CD8-positive, alpha-beta memory T cell (primary cell): ENCODE results near the gene OBSCN. TPM values are rescaled to one million over a fixed set of nuclear protein-coding genes. Genes with fewer than 3 reads are reported as not detected.

Source experiments
- CTCF ChIA-PET: fragments of 350-600 bp; sonication (Branson Sonifier 250); formaldehyde crosslinking; loops from one replicate; lab custom pipeline; 2021; ENCODE audit warnings: antibody characterized with exemption; lab: Charles Lee
- POLR2A ChIA-PET: fragments of 350-600 bp; sonication (Branson Sonifier 250); formaldehyde crosslinking; loops from one replicate; lab custom pipeline; 2021; ENCODE audit warnings: antibody characterized with exemption; lab: Charles Lee
- DNase-seq, 5 donors: peaks; one replicate each; pipeline versions ENCODE4 v3.0.0 to v3.0.0-alpha.2; 2020 to 2022; ENCODE audit warnings: mixed read lengths in 1 of 5
- H3K27ac ChIP-seq: one replicate; pipeline ENCODE4 v1.7.0; 2013; ENCODE audit warnings: low read depth, mild to moderate bottlenecking, low read length, moderate library complexity
- H3K27me3 ChIP-seq: 2 replicates; pipeline ENCODE4 v1.7.0; 2013; ENCODE audit warnings: low read length, mild to moderate bottlenecking; ENCODE audit not compliant: insufficient read depth, poor library complexity, severe bottlenecking
- H3K36me3 ChIP-seq: 2 replicates; pipeline ENCODE4 v1.7.0; 2013; ENCODE audit warnings: mild to moderate bottlenecking, low read length, moderate library complexity; ENCODE audit not compliant: insufficient read depth
- H3K4me1 ChIP-seq: 2 replicates; pipeline ENCODE4 v1.7.0; 2013; ENCODE audit warnings: mild to moderate bottlenecking, low read length, moderate library complexity; ENCODE audit not compliant: insufficient read depth
- H3K4me3 ChIP-seq: 2 replicates; pipeline ENCODE4 v1.7.0; 2013; ENCODE audit warnings: mild to moderate bottlenecking, low read length
- H3K9me3 ChIP-seq: 2 replicates; pipeline ENCODE4 v1.7.0; 2013; ENCODE audit warnings: mild to moderate bottlenecking, low read length
- H3K27ac Mint-ChIP-seq, 8 donors: one replicate each; pipeline ENCODE4 v1.8.0; 2020 to 2021; ENCODE audit warnings: mixed read lengths in 8 of 8, mild to moderate bottlenecking in 6 of 8, inconsistent platforms in 3 of 8, moderate library complexity in 3 of 8
- H3K27me3 Mint-ChIP-seq, 2 donors: one replicate each; pipeline ENCODE4 v1.8.0; 2020 to 2021; ENCODE audit warnings: mixed read lengths in 2 of 2, mild to moderate bottlenecking in 1 of 2, moderate library complexity in 1 of 2
- H3K36me3 Mint-ChIP-seq, 3 donors: one replicate each; pipeline ENCODE4 v1.8.0; 2020 to 2021; ENCODE audit warnings: mixed read lengths in 3 of 3, inconsistent platforms in 1 of 3, mild to moderate bottlenecking in 1 of 3
- H3K4me1 Mint-ChIP-seq, 3 donors: one replicate each; pipeline ENCODE4 v1.8.0; 2020 to 2021; ENCODE audit warnings: mixed read lengths in 3 of 3, inconsistent platforms in 1 of 3, mild to moderate bottlenecking in 1 of 3
- H3K4me3 Mint-ChIP-seq, 7 donors: one replicate each; pipeline ENCODE4 v1.8.0; 2020 to 2021; ENCODE audit warnings: mixed read lengths in 7 of 7, mild to moderate bottlenecking in 6 of 7, moderate library complexity in 4 of 7, inconsistent platforms in 2 of 7
- H3K9me3 Mint-ChIP-seq, 5 donors: one replicate each; pipeline ENCODE4 v1.8.0; 2020 to 2022; ENCODE audit warnings: mixed read lengths in 5 of 5, mild to moderate bottlenecking in 3 of 5, moderate library complexity in 2 of 5, inconsistent platforms in 1 of 5
- polyA plus RNA-seq: library from polyadenylated mRNA; unstranded; fragments of 300-500 nt; fragmentation: Illumina TruSeq; gene quantifications from one replicate; pipeline ENCODE4 v1.2.3, GENCODE V29; 2021
- total RNA-seq, 2 experiments: library from RNA; stranded (reverse); gene quantifications; one replicate each; pipeline ENCODE4 v1.2.3, GENCODE V29; 2021

Gene OBSCN
- total and polyA plus RNA-seq, 3 experiments from 2014 or later, result 3.0 to 13.6 (median 10.9) TPM

GRCh38 chr1:228416217-228416933 is 208.5 kb downstream of the OBSCN start, which contains the start of gene TRIM17:
TRIM17 (minus strand) TSS chr1:228416861; CDS start chr1:228415072, 1,789 bp downstream.
- Histone ChIP-seq H3K4me1 (peaks cover 20% of the 10 kb centered on the region), H3K27ac (no peak within 1 kb of the TSS), H3K4me3 (peak within 1 kb of the TSS; percentile 40), H3K9me3 (no peaks in the 10 kb centered on the region), H3K36me3 (no peaks in the 10 kb centered on the region), H3K27me3 (no peaks in the 10 kb centered on the region)
- DNase-seq, result peak in 4 of 5 donors; percentile 21 to 63 (median 32)
- peaks cover 0 to 1% (median 0%) of the 10 kb centered on the region in 3 donors for H3K36me3 Mint-ChIP-seq
- no peaks in the 10 kb centered on the region for H3K9me3 Mint-ChIP-seq
- ChIA-PET CTCF (interaction anchor here (1.4 kb wide), 1 partner anchor 11 kb away, joined by 4 read pairs; no protein-coding TSS in a partner anchor), POLR2A (interaction anchor here (0.9 kb wide), 1 partner anchor 42 kb away, joined by 3 read pairs; a partner anchor contains a TSS)
- H3K4me1 Mint-ChIP-seq, result peaks cover 14 to 30% (median 15%) of the 10 kb centered on the region in 3 donors
- peak within 1 kb of the TSS in 6 of 8 donors; percentile 45 to 91 (median 68) for H3K27ac Mint-ChIP-seq
- H3K27me3 Mint-ChIP-seq, result peaks cover 0 to 2% of the 10 kb centered on the region in 2 donors
- peak within 1 kb of the TSS; percentile 82 to 93 (median 85) for H3K4me3 Mint-ChIP-seq

DNA sequence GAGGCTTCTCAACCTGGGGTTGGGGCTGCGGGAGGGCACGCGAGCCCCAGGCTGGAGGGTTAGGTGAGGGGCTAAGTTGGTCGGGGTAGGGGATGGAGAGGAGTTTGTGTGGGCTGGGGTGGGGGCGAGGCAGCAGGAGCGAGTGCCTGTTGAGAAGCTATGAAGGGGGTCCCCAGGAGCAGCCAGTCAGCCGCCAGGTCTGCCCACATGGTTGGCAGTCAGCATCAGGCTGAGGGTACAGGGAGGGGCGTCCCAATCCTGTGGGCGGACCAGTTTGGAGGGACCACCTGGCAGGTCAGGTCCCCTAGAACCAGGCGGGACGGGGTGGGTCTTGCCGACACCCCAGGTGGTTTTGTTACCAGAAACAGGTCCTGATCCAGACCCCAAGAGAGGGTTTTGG is 209.2 kb downstream of the OBSCN start:
- H3K36me3 ChIP-seq, result no peaks in the 10 kb centered on the region
- DNase-seq, result no peak
- Mint-ChIP-seq H3K4me1 (peaks cover 14 to 30% (median 15%) of the 10 kb centered on the region in 3 donors), H3K9me3 (no peaks in the 10 kb centered on the region), H3K27me3 (peaks cover 0 to 3% of the 10 kb centered on the region in 2 donors), H3K36me3 (peaks cover 0 to 2% (median 0%) of the 10 kb centered on the region in 3 donors), H3K27ac (peak overlapping the region in 1 of 8 donors; percentile 38), H3K4me3 (peak overlapping the region in 6 of 7 donors; percentile 24 to 93 (median 66))
- CTCF ChIA-PET, result no interaction called here
- H3K4me3 ChIP-seq, result no peak overlapping the region
- no peaks in the 10 kb centered on the region for H3K27me3 ChIP-seq
- no peak overlapping the region for H3K27ac ChIP-seq
- POLR2A ChIA-PET, result interaction anchor here (0.9 kb wide), 1 partner anchor 41 kb away, joined by 3 read pairs; a partner anchor contains a TSS
- no peaks in the 10 kb centered on the region for H3K9me3 ChIP-seq
- H3K4me1 ChIP-seq, result peaks cover 20% of the 10 kb centered on the region

GRCh38 chr1:228417483-228418203 is 209.8 kb downstream of the OBSCN start:
- ChIA-PET POLR2A (interaction anchor here (0.9 kb wide), 1 partner anchor 41 kb away, joined by 3 read pairs; a partner anchor contains a TSS), CTCF (no interaction called here)
- Mint-ChIP-seq H3K36me3 (peaks cover 0 to 2% (median 0%) of the 10 kb centered on the region in 3 donors), H3K27ac (peak overlapping the region in 1 of 8 donors; percentile 31), H3K4me3 (peak overlapping the region in 6 of 7 donors; percentile 12 to 86 (median 42)), H3K27me3 (peaks cover 0 to 3% of the 10 kb centered on the region in 2 donors), H3K9me3 (no peaks in the 10 kb centered on the region), H3K4me1 (peaks cover 14 to 30% (median 15%) of the 10 kb centered on the region in 3 donors)
- H3K27ac ChIP-seq, result no peak overlapping the region
- no peaks in the 10 kb centered on the region for H3K36me3 ChIP-seq
- no peaks in the 10 kb centered on the region for H3K9me3 ChIP-seq
- H3K4me3 ChIP-seq, result no peak overlapping the region
- no peak for DNase-seq
- no peaks in the 10 kb centered on the region for H3K27me3 ChIP-seq
- H3K4me1 ChIP-seq, result peaks cover 20% of the 10 kb centered on the region

DNA sequence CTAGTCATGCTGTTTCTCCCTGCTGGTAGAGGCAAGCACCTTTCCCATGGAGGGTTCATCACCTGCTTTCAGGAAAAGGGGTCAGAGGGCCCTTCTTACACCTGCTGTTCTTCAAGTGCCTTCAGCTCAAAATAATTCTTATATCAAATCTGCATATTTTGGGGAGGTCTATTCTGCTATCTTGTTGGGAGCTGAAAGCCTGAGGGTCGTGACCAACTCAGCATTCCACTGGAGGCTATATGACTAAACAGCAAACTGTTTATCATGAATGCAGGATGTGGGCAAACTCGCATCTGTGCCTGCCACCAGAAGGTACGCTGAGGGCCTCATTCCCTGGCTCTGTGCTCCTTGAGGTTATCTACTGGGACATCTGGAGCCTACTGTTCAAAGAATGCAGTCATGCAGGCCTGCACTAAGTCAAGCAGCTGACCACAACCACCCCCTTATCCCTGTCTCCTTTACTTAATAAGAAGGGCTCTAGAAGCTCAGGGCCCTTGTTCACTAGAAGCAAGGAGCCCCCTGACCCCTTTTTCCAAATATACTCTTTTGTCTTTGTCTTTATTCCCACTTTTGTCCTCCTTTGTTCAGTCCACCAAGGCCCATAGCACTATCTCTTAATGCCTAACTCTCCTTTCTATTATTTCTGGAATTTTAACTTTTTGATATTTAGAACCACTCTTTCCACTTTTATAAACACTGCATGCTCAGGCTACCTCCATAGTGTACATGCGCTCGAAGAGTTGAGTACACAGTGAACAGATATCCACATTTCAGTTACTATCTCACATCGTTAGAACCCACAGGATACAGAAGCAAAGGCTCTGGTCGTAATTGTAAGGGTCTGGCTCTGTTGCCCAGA is 213.4 kb downstream of the OBSCN start:
- ChIA-PET CTCF (interaction anchor here (1.0 to 1.1 kb wide), 2 partner anchors 10 to 15 kb away, joined by 3 read pairs; partner anchors contain the start of gene TRIM11), POLR2A (interaction anchor here (0.6 kb wide), 1 partner anchor 14 kb away, joined by 10 read pairs; no protein-coding TSS in a partner anchor)
- no peak overlapping the region for H3K4me3 ChIP-seq
- Mint-ChIP-seq H3K36me3 (peaks cover 0 to 4% (median 2%) of the 10 kb centered on the region in 3 donors), H3K27me3 (peaks cover 0 to 4% of the 10 kb centered on the region in 2 donors), H3K9me3 (no peaks in the 10 kb centered on the region), H3K4me1 (peaks cover 0 to 11% (median 6%) of the 10 kb centered on the region in 3 donors), H3K4me3 (no peak overlapping the region), H3K27ac (no peak overlapping the region)
- no peak for DNase-seq
- H3K9me3 ChIP-seq, result no peaks in the 10 kb centered on the region
- H3K4me1 ChIP-seq, result peaks cover 12% of the 10 kb centered on the region
- H3K36me3 ChIP-seq, result no peaks in the 10 kb centered on the region
- no peak overlapping the region for H3K27ac ChIP-seq
- no peaks in the 10 kb centered on the region for H3K27me3 ChIP-seq

DNA sequence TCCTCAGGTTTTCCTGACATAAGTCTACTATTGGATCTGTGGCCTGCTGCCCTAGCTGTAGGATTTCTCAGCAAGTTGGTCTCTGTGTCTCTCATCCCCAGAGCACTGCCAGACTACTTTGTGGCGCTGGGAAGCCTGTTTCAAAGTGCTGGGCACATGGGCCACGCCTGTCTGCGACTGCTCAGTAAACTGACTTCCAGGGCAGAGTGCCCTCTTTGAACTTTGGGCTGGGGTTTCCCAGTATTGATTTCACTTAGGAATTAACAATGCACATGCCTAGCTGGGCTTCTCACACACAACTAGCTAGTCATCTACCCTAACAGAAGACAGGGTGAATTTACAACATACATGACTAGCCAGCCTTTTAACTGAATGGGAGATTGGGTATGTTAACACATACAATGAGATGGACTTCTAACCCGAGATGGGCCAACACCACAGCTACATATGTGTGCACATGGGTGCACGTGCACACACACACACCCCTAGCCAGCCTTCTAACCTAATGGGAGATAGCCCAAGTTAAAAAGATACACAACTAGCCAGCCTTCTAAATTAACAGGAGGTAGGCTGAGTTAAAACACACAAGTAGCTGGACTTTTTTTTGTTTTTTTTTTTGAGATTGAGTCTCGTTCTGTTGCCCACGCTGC is 215.7 kb downstream of the OBSCN start:
- Mint-ChIP-seq H3K4me1 (no peaks in the 10 kb centered on the region), H3K9me3 (no peaks in the 10 kb centered on the region), H3K27me3 (peaks cover 5 to 8% of the 10 kb centered on the region in 2 donors), H3K27ac (no peak overlapping the region), H3K4me3 (no peak overlapping the region), H3K36me3 (peaks cover 0 to 4% (median 2%) of the 10 kb centered on the region in 3 donors)
- Histone ChIP-seq H3K27ac (no peak overlapping the region), H3K4me1 (no peaks in the 10 kb centered on the region), H3K4me3 (no peak overlapping the region), H3K27me3 (no peaks in the 10 kb centered on the region), H3K36me3 (no peaks in the 10 kb centered on the region), H3K9me3 (no peaks in the 10 kb centered on the region)
- ChIA-PET CTCF (no interaction called here), POLR2A (no interaction called here)
- no peak for DNase-seq

GRCh38 chr1:228424685-228425660 is 217.1 kb downstream of the OBSCN start:
- no peak overlapping the region for H3K4me3 Mint-ChIP-seq
- H3K4me3 ChIP-seq, result no peak overlapping the region
- H3K27ac ChIP-seq, result no peak overlapping the region
- no peaks in the 10 kb centered on the region for H3K4me1 ChIP-seq
- ChIA-PET CTCF (no interaction called here), POLR2A (no interaction called here)
- no peak for DNase-seq
- no peak overlapping the region for H3K27ac Mint-ChIP-seq
- H3K36me3 ChIP-seq, result no peaks in the 10 kb centered on the region
- H3K36me3 Mint-ChIP-seq, result peaks cover 0 to 4% (median 2%) of the 10 kb centered on the region in 3 donors
- H3K27me3 Mint-ChIP-seq, result peaks cover 9 to 16% of the 10 kb centered on the region in 2 donors
- H3K27me3 ChIP-seq, result no peaks in the 10 kb centered on the region
- H3K4me1 Mint-ChIP-seq, result no peaks in the 10 kb centered on the region
- H3K9me3 ChIP-seq, result no peaks in the 10 kb centered on the region
- no peaks in the 10 kb centered on the region for H3K9me3 Mint-ChIP-seq
